HL-60 (cell line): Measurements from ENCODE around the gene LRP2.

Experiments used
- DNase-seq, 2 experiments: peaks; one replicate each; pipeline ENCODE4 v3.0.0-alpha.2; 2010 to 2020; ENCODE audit warnings: low read depth in 1 of 2, low spot score in 1 of 2
- H3K27ac ChIP-seq: fragments of 250-450 bp; sonication (Bioruptor Pico); replicated peaks from 2 replicates; pipeline ENCODE4 v1.5.1; 2020; ENCODE audit warnings: mild to moderate bottlenecking, moderate library complexity
- H3K27me3 ChIP-seq: fragments of 250-450 bp; sonication (Bioruptor Pico); 2 replicates; pipeline ENCODE4 v1.5.1; 2021; ENCODE audit warnings: mild to moderate bottlenecking, moderate library complexity; ENCODE audit not compliant: insufficient read depth, poor library complexity, severe bottlenecking
- H3K4me3 ChIP-seq: replicated peaks from 2 replicates; pipeline ENCODE4 v1.5.1; 2011; ENCODE audit warnings: mild to moderate bottlenecking, control low read depth, low read length; ENCODE audit not compliant: insufficient read depth
- CTCF ChIP-seq: IDR thresholded peaks from one replicate; pipeline ENCODE4 v1.5.1; 2011; ENCODE audit warnings: low read length, control low read depth, inconsistent platforms; ENCODE audit not compliant: insufficient read depth
- GABPA ChIP-seq: IDR thresholded peaks from 2 replicates; pipeline ENCODE4 v1.6.1; 2012; ENCODE audit warnings: low read depth
- POLR2AphosphoS5 ChIP-seq: IDR thresholded peaks from 2 replicates; pipeline ENCODE4 v1.6.1; 2012; ENCODE audit warnings: low read depth
- REST ChIP-seq: IDR thresholded peaks from 2 replicates; pipeline ENCODE4 v1.6.1; 2012; ENCODE audit warnings: low read depth; ENCODE audit not compliant: insufficient replicate concordance
- SPI1 ChIP-seq: IDR thresholded peaks from 2 replicates; pipeline ENCODE4 v1.6.1; 2012; ENCODE audit warnings: low read depth, mild to moderate bottlenecking, borderline replicate concordance

LRP2 gene

GRCh38 chr2:169260846-169261642 lies 101.3 kb downstream of the LRP2 start:
- Histone ChIP-seq H3K27me3 (no peaks in the 10 kb centered on the region), H3K4me3 (no peak overlapping the region), H3K27ac (no peak overlapping the region)
- no peak for DNase-seq
- TF ChIP-seq SPI1 (no peak), REST (no peak), CTCF (no peak), POLR2AphosphoS5 (no peak), GABPA (no peak)

GRCh38 chr2:169260246-169260645 lies 102.1 kb downstream of the LRP2 start:
- no peak for TF ChIP-seq CTCF
- no peak for TF ChIP-seq POLR2AphosphoS5
- TF ChIP-seq GABPA = no peak
- no peak for TF ChIP-seq REST
- no peak for TF ChIP-seq SPI1
- Histone ChIP-seq H3K4me3 (no peak overlapping the region), H3K27ac (no peak overlapping the region), H3K27me3 (no peaks in the 10 kb centered on the region)
- no peak for DNase-seq

GRCh38 chr2:169259402-169259801 lies 102.9 kb downstream of the LRP2 start:
- H3K4me3 ChIP-seq = no peak overlapping the region
- H3K27me3 ChIP-seq = no peaks in the 10 kb centered on the region
- no peak overlapping the region for H3K27ac ChIP-seq
- no peak for DNase-seq
- no peak for TF ChIP-seq SPI1
- TF ChIP-seq CTCF = no peak
- no peak for TF ChIP-seq POLR2AphosphoS5
- no peak for TF ChIP-seq GABPA
- no peak for TF ChIP-seq REST
